Measurements from ENCODE around the gene LCP2. TPM values are rescaled to one million over a fixed set of nuclear protein-coding genes. Genes with fewer than 3 reads are reported as not detected.

LCP2 gene
- total and polyA plus RNA-seq, 10 of the 15 experiments (the other 5 are each of a cell fraction or from before 2014, with no cell fraction given) = 8.0 to 50.5 (median 20.6) TPM

DNA sequence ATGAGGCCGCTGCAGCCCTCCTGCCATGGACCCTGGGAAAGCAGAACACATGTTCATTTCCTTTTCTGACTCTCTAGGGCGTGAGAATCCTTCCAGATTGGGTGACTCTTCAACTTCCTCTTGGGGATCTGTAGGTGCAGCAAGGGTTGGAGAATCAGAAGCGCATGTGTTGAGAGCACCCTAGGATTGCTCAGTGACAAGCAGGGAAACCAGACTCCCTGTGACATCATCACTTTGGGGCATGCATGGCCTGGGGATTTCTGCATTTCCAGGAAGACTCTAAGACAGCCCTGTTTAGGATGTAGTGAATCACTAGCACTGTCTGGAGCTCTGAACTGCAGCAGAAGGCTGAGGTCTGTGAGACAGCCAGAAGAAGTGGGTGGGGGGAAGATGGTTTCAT, 15.1 kb upstream of the LCP2 start (continued):
- no peak for TF ChIP-seq SMARCA5 (IDR thresholded peaks at IDR 0.05)
- no peak for TF ChIP-seq PML (IDR thresholded peaks at IDR 0.05; ENCODE audit: low read length)
- TF ChIP-seq IKZF2 (IDR thresholded peaks at IDR 0.05) = peak; percentile 29 to 32; a peak in 3 of 4 replicates
- TF ChIP-seq, protein P1, sequence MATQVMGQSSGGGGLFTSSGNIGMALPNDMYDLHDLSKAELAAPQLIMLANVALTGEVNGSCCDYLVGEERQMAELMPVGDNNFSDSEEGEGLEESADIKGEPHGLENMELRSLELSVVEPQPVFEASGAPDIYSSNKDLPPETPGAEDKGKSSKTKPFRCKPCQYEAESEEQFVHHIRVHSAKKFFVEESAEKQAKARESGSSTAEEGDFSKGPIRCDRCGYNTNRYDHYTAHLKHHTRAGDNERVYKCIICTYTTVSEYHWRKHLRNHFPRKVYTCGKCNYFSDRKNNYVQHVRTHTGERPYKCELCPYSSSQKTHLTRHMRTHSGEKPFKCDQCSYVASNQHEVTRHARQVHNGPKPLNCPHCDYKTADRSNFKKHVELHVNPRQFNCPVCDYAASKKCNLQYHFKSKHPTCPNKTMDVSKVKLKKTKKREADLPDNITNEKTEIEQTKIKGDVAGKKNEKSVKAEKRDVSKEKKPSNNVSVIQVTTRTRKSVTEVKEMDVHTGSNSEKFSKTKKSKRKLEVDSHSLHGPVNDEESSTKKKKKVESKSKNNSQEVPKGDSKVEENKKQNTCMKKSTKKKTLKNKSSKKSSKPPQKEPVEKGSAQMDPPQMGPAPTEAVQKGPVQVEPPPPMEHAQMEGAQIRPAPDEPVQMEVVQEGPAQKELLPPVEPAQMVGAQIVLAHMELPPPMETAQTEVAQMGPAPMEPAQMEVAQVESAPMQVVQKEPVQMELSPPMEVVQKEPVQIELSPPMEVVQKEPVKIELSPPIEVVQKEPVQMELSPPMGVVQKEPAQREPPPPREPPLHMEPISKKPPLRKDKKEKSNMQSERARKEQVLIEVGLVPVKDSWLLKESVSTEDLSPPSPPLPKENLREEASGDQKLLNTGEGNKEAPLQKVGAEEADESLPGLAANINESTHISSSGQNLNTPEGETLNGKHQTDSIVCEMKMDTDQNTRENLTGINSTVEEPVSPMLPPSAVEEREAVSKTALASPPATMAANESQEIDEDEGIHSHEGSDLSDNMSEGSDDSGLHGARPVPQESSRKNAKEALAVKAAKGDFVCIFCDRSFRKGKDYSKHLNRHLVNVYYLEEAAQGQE (IDR thresholded peaks at IDR 0.05; ENCODE audit: low read depth, low read length) = no peak
- TF ChIP-seq KAT2A (conservative IDR thresholded peaks at IDR 0.05; ENCODE audit: control insufficient read depth, low read depth, low read length) = no peak
- no peak for TF ChIP-seq NFYB (IDR thresholded peaks at IDR 0.05; ENCODE audit: insufficient read depth, low read depth, low read length)
- no peak for TF ChIP-seq ZNF207 (IDR thresholded peaks at IDR 0.05; ENCODE audit: borderline replicate concordance)
- TF ChIP-seq ZBED1 (IDR thresholded peaks at IDR 0.05; ENCODE audit: borderline replicate concordance) = no peak
- TF ChIP-seq, protein P2, sequence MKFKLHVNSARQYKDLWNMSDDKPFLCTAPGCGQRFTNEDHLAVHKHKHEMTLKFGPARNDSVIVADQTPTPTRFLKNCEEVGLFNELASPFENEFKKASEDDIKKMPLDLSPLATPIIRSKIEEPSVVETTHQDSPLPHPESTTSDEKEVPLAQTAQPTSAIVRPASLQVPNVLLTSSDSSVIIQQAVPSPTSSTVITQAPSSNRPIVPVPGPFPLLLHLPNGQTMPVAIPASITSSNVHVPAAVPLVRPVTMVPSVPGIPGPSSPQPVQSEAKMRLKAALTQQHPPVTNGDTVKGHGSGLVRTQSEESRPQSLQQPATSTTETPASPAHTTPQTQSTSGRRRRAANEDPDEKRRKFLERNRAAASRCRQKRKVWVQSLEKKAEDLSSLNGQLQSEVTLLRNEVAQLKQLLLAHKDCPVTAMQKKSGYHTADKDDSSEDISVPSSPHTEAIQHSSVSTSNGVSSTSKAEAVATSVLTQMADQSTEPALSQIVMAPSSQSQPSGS (IDR thresholded peaks at IDR 0.05; ENCODE audit: low read length) = peak; percentile 73; the same call in 1 of the 2 replicates
- TF ChIP-seq, protein P3, sequence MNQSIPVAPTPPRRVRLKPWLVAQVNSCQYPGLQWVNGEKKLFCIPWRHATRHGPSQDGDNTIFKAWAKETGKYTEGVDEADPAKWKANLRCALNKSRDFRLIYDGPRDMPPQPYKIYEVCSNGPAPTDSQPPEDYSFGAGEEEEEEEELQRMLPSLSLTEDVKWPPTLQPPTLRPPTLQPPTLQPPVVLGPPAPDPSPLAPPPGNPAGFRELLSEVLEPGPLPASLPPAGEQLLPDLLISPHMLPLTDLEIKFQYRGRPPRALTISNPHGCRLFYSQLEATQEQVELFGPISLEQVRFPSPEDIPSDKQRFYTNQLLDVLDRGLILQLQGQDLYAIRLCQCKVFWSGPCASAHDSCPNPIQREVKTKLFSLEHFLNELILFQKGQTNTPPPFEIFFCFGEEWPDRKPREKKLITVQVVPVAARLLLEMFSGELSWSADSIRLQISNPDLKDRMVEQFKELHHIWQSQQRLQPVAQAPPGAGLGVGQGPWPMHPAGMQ (IDR thresholded peaks at IDR 0.05; ENCODE audit: borderline replicate concordance) = no peak
- no peak for TF ChIP-seq YY1 (IDR thresholded peaks at IDR 0.05; ENCODE audit: low read depth, low read length)
- no peak for TF ChIP-seq DPF2 (IDR thresholded peaks at IDR 0.05)
- TF ChIP-seq ATF7 (IDR thresholded peaks at IDR 0.05; ENCODE audit: low read depth) = peak; percentile 60; the same call in 1 of the 2 replicates
- peak; percentile 38 for TF ChIP-seq MEF2B (IDR thresholded peaks at IDR 0.05; ENCODE audit: partially characterized antibody, poor library complexity, severe bottlenecking)
- 0 out of 2 replicates have a peak, but pooled peaks have one; percentile 57 for TF ChIP-seq CREB1 (IDR thresholded peaks at IDR 0.05; ENCODE audit: low read depth)
- TF ChIP-seq, protein P4, sequence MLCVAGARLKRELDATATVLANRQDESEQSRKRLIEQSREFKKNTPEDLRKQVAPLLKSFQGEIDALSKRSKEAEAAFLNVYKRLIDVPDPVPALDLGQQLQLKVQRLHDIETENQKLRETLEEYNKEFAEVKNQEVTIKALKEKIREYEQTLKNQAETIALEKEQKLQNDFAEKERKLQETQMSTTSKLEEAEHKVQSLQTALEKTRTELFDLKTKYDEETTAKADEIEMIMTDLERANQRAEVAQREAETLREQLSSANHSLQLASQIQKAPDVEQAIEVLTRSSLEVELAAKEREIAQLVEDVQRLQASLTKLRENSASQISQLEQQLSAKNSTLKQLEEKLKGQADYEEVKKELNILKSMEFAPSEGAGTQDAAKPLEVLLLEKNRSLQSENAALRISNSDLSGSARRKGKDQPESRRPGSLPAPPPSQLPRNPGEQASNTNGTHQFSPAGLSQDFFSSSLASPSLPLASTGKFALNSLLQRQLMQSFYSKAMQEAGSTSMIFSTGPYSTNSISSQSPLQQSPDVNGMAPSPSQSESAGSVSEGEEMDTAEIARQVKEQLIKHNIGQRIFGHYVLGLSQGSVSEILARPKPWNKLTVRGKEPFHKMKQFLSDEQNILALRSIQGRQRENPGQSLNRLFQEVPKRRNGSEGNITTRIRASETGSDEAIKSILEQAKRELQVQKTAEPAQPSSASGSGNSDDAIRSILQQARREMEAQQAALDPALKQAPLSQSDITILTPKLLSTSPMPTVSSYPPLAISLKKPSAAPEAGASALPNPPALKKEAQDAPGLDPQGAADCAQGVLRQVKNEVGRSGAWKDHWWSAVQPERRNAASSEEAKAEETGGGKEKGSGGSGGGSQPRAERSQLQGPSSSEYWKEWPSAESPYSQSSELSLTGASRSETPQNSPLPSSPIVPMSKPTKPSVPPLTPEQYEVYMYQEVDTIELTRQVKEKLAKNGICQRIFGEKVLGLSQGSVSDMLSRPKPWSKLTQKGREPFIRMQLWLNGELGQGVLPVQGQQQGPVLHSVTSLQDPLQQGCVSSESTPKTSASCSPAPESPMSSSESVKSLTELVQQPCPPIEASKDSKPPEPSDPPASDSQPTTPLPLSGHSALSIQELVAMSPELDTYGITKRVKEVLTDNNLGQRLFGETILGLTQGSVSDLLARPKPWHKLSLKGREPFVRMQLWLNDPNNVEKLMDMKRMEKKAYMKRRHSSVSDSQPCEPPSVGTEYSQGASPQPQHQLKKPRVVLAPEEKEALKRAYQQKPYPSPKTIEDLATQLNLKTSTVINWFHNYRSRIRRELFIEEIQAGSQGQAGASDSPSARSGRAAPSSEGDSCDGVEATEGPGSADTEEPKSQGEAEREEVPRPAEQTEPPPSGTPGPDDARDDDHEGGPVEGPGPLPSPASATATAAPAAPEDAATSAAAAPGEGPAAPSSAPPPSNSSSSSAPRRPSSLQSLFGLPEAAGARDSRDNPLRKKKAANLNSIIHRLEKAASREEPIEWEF (IDR thresholded peaks at IDR 0.05; ENCODE audit: insufficient replicate concordance, low read depth, low read length) = no peak
- no peak for TF ChIP-seq ESRRA (IDR thresholded peaks at IDR 0.05; ENCODE audit: low read length)
- 0 out of 2 replicates have a peak, but pooled peaks have one; percentile 16 for TF ChIP-seq SPI1 (IDR thresholded peaks at IDR 0.05; ENCODE audit: borderline replicate concordance, insufficient read depth, low read depth, low read length)
- no peak for TF ChIP-seq LARP7 (IDR thresholded peaks at IDR 0.05)
- TF ChIP-seq ETV6 (conservative IDR thresholded peaks at IDR 0.05 in 1 of 2, IDR thresholded peaks at IDR 0.05 in 1 of 2; ENCODE audit: borderline replicate concordance in 1 of 2, low read depth in 1 of 2) = peak in 1 of 2 experiments; percentile 37; a peak in 1 of 4 replicates
